SK-N-SH (cell line): ENCODE results near the gene MYO15A. TPM values are rescaled to one million over a fixed set of nuclear protein-coding genes. Genes with fewer than 3 reads are reported as not detected.
A peak's percentile ranks its signal among the peaks of the same experiment; 100 is the strongest.

Experiments
- CTCF ChIA-PET: fragments of 300-600, 350-600 bp; formaldehyde crosslinking; extraction: SDS; loops from one replicate; lab custom pipeline; 2021; lab: Yijun Ruan, JAX
- POLR2A ChIA-PET: fragments of 350-600 bp; sonication (Branson Sonifier 250); formaldehyde crosslinking; extraction: SDS; loops from one replicate; lab custom pipeline; 2020; ENCODE audit warnings: antibody characterized with exemption, inconsistent platforms; lab: Yijun Ruan, JAX
- DNase-seq: peaks from one replicate; pipeline ENCODE4 v3.0.0; 2012
- H2AFZ ChIP-seq: fragments of 200-600 bp; sonication (generic); 2 replicates; pipeline ENCODE4 v1.8.1; 2016; ENCODE audit warnings: antibody characterized with exemption, mild to moderate bottlenecking, low read depth
- H3F3A ChIP-seq: fragments of 200-600 bp; sonication (generic); replicated peaks from 2 replicates; pipeline ENCODE3; 2016; ENCODE audit warnings: antibody characterized with exemption, mild to moderate bottlenecking; ENCODE audit not compliant: insufficient read depth
- H3K27ac ChIP-seq, 2 experiments: fragments of 200-500 bp in 1 of 2; fragments of 200-600 bp in 1 of 2; sonication (Bioruptor generic) in 1 of 2; sonication (generic), shearing (Covaris generic) in 1 of 2; 2 replicates each; pipeline versions ENCODE4 v1.5.1 to v1.6.1; 2014 to 2016; ENCODE audit warnings: low read depth in 2 of 2, inconsistent platforms in 1 of 2, low read length in 1 of 2, mild to moderate bottlenecking in 1 of 2, mixed read lengths in 1 of 2
- H3K27me3 ChIP-seq: fragments of 200-600 bp; sonication (generic), shearing (Covaris generic); 2 replicates; pipeline ENCODE4 v1.6.1; 2016; ENCODE audit warnings: mixed run types; ENCODE audit not compliant: insufficient read depth
- H3K36me3 ChIP-seq, 2 experiments: fragments of 200-500 bp in 1 of 2; fragments of 200-600 bp in 1 of 2; sonication (Bioruptor generic) in 1 of 2; sonication (generic) in 1 of 2; replicated peaks in 1 of 2; 2 replicates each; pipeline versions ENCODE3 to v1.5.1; 2014 to 2016; ENCODE audit warnings: low read length in 1 of 2, mild to moderate bottlenecking in 1 of 2; ENCODE audit not compliant: insufficient read depth in 2 of 2, control insufficient read depth in 1 of 2
- H3K4me1 ChIP-seq, 2 experiments: fragments of 200-500 bp in 1 of 2; fragments of 200-600 bp in 1 of 2; sonication (Bioruptor generic) in 1 of 2; sonication (generic), shearing (Covaris generic) in 1 of 2; 2 replicates each; pipeline versions ENCODE4 v1.5.1 to v1.6.1; 2014 to 2016; ENCODE audit warnings: low read depth in 1 of 2, low read length in 1 of 2, mixed run types in 1 of 2; ENCODE audit not compliant: insufficient read depth in 2 of 2, control insufficient read depth in 1 of 2
- H3K4me2 ChIP-seq: fragments of 200-600 bp; sonication (generic), shearing (Covaris generic); 2 replicates; pipeline ENCODE4 v1.6.1; 2017; ENCODE audit warnings: mixed run types
- H3K4me3 ChIP-seq, 2 experiments: fragments of 200-500 bp in 1 of 2; fragments of 200-600 bp in 1 of 2; sonication (Bioruptor generic) in 1 of 2; sonication (generic), shearing (Covaris generic) in 1 of 2; 2 replicates each; pipeline versions ENCODE4 v1.5.1 to v1.8.1; 2014 to 2016; ENCODE audit warnings: low read depth in 2 of 2, inconsistent platforms in 1 of 2, low read length in 1 of 2, mild to moderate bottlenecking in 1 of 2, mixed read lengths in 1 of 2, moderate library complexity in 1 of 2
- H3K79me2 ChIP-seq: fragments of 200-600 bp; sonication (generic); 2 replicates; pipeline ENCODE4 v1.8.1; 2017; ENCODE audit warnings: mild to moderate bottlenecking; ENCODE audit not compliant: insufficient read depth
- H3K9ac ChIP-seq: fragments of 200-600 bp; sonication (generic); 2 replicates; pipeline ENCODE4 v1.6.1; 2017; ENCODE audit warnings: mixed run types
- H3K9me2 ChIP-seq: fragments of 200-600 bp; sonication (generic); 2 replicates; pipeline ENCODE4 v1.6.1; 2017; ENCODE audit warnings: mixed run types
- H3K9me3 ChIP-seq: fragments of 200-600 bp; sonication (generic); 2 replicates; pipeline ENCODE4 v1.6.1; 2017; ENCODE audit warnings: mixed run types, mild to moderate bottlenecking, moderate library complexity
- H4K20me1 ChIP-seq: fragments of 200-600 bp; sonication (generic); 2 replicates; pipeline ENCODE4 v1.6.1; 2017; ENCODE audit warnings: mild to moderate bottlenecking, mixed run types; ENCODE audit not compliant: insufficient read depth
- EZH2phosphoT487 ChIP-seq: fragments of 200-600 bp; sonication (generic); IDR thresholded peaks from 2 replicates; pipeline ENCODE4 v1.6.1; 2017; ENCODE audit warnings: low read depth, mixed run types, mild to moderate bottlenecking, antibody characterized with exemption, moderate library complexity, borderline replicate concordance
- GABPA ChIP-seq: IDR thresholded peaks from 2 replicates; pipeline ENCODE4 v1.4.0; 2012; ENCODE audit warnings: low read depth, mild to moderate bottlenecking
- GATA2 ChIP-seq: sonication (generic); formaldehyde crosslinking; IDR thresholded peaks from 2 replicates; pipeline ENCODE4 v1.5.0; 2020; ENCODE audit warnings: mild to moderate bottlenecking, missing genetic modification reagents
- NFIC ChIP-seq: IDR thresholded peaks from 2 replicates; pipeline ENCODE4 v1.4.0; 2012; ENCODE audit warnings: borderline replicate concordance
- POLR2AphosphoS5 ChIP-seq: IDR thresholded peaks from 2 replicates; pipeline ENCODE4 v1.6.1; 2012; ENCODE audit warnings: low read depth, low read length
- RAD21 ChIP-seq: IDR thresholded peaks from 2 replicates; pipeline ENCODE4 v1.6.1; 2012; ENCODE audit warnings: mild to moderate bottlenecking, low read length
- RFX5 ChIP-seq: IDR thresholded peaks from 2 replicates; pipeline ENCODE4 v1.6.1; 2012; ENCODE audit warnings: mild to moderate bottlenecking, improper control_type of control experiment, low read length
- TAF1 ChIP-seq: IDR thresholded peaks from 2 replicates; pipeline ENCODE4 v1.6.1; 2012; ENCODE audit warnings: low read depth, mild to moderate bottlenecking, low read length, moderate library complexity, borderline replicate concordance
- TEAD4 ChIP-seq: IDR thresholded peaks from 2 replicates; pipeline ENCODE4 v1.4.0; 2012; ENCODE audit warnings: mild to moderate bottlenecking, borderline replicate concordance; ENCODE audit not compliant: insufficient read depth
- WGBS: methylation state at CpG from one replicate; pipeline ENCODE4 v1.1.6; 2017; ENCODE audit warnings: low lambda C conversion rate; 5-methylcytosine and 5-hydroxymethylcytosine counted together
- polyA plus RNA-seq, 3 experiments: library from polyadenylated mRNA; depleted of rRNA; stranded (reverse); fragments of >200 nt; gene quantifications; 2 replicates each; pipeline ENCODE4 v1.2.3, GENCODE V29; 2012
- TF ChIP-seq, protein P1 (sequence below): IDR thresholded peaks from 2 replicates; pipeline ENCODE4 v1.4.0; 2012; ENCODE audit warnings: low read depth, borderline replicate concordance
- TF ChIP-seq, protein P2 (sequence below): fragments of 200-600 bp; sonication (generic); IDR thresholded peaks from 2 replicates; pipeline ENCODE4 v1.6.1; 2017; ENCODE audit warnings: antibody characterized with exemption, mild to moderate bottlenecking, moderate library complexity

MYO15A gene
- polyA plus RNA-seq, 1 of the 3 experiments (the other 2 are of a cell fraction) = 0.43 TPM

DNA sequence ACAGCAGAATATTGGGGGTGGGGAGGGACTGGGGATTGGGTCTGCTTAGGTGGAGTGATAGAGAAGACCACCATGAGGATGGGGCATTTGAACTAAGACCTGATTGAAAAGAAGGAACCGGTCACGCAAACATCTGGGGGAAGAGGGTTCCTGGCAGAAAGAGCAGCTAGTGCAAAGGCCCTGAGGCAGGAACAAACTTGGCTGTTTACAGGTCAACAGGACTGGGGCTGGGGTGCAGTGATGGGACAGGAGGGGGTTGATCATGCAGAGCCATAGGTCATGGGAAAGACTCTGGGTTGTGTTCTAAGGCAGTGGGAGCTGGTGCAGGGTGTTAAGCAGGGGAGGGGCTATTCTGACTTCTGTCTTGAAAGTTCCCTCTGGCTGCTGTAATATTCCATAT, 18.9 kb upstream of the MYO15A start (continued):
- TF ChIP-seq, protein P1, sequence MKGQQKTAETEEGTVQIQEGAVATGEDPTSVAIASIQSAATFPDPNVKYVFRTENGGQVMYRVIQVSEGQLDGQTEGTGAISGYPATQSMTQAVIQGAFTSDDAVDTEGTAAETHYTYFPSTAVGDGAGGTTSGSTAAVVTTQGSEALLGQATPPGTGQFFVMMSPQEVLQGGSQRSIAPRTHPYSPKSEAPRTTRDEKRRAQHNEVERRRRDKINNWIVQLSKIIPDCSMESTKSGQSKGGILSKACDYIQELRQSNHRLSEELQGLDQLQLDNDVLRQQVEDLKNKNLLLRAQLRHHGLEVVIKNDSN = no peak

DNA sequence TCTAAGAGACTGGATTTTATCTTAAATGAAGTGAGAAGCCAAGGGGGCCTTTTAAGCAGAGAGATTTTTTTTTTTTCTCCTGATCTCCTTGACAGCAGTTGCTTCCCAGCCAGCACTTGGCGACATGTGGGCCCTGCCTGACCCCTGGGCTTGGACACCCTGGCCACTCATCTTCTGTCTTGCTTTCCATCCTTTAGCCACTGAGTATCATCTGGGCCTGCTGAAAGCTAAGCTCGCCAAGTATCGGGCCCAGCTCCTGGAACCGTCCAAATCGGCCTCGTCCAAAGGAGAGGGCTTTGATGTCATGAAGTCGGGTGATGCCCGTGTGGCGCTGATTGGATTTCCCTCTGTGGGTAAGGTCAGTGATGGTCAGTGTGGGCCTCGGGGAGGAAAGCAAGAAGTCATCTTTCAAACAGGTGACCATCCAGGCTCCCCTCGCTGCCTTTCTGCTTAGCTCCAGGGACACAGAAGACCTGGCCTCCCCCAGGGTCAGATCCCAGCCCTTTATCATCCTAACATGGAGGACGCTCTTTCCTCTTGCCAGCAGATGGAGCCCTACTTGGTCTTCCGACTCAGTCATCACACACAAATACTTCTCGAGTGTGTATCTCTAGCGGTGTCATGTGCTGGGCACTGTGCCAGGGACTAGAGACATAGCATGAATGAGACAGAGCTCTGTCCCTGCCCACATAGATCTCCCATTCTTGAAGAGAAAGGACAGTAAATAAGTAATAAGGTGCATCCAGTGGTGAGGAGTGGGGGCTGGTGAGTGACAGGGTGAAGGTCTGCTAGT, 14.7 kb upstream of the MYO15A start:
- Histone ChIP-seq H4K20me1 (0 out of 2 replicates have a peak, but pooled peaks cover 1% of the 10 kb centered on the region), H3K9me3 (no peaks in the 10 kb centered on the region), H3F3A (no peaks in the 10 kb centered on the region), H3K27ac (no peak overlapping the region), H3K9me2 (no peaks in the 10 kb centered on the region), H3K36me3 (peaks cover 31 to 43% of the 10 kb centered on the region in 2 experiments), H3K79me2 (peaks cover 12% of the 10 kb centered on the region; the same call in 1 of the 2 replicates), H3K4me1 (peaks cover 0 to 9% of the 10 kb centered on the region in 2 experiments; a peak in 1 of 4 replicates), H3K4me3 (no peak overlapping the region), H2AFZ (no peak overlapping the region), H3K4me2 (no peak overlapping the region), H3K9ac (no peak overlapping the region), H3K27me3 (no peaks in the 10 kb centered on the region)
- ChIA-PET POLR2A (no interaction called here), CTCF (interaction anchor here (0.8 kb wide), 1 partner anchor 46 kb away, joined by 3 read pairs; no protein-coding TSS in a partner anchor)
- no peak for DNase-seq
- WGBS = 86% methylated on average over 15 of the region's 15 CpGs
- TF ChIP-seq NFIC = peak; percentile 58
- TF ChIP-seq, protein P2, sequence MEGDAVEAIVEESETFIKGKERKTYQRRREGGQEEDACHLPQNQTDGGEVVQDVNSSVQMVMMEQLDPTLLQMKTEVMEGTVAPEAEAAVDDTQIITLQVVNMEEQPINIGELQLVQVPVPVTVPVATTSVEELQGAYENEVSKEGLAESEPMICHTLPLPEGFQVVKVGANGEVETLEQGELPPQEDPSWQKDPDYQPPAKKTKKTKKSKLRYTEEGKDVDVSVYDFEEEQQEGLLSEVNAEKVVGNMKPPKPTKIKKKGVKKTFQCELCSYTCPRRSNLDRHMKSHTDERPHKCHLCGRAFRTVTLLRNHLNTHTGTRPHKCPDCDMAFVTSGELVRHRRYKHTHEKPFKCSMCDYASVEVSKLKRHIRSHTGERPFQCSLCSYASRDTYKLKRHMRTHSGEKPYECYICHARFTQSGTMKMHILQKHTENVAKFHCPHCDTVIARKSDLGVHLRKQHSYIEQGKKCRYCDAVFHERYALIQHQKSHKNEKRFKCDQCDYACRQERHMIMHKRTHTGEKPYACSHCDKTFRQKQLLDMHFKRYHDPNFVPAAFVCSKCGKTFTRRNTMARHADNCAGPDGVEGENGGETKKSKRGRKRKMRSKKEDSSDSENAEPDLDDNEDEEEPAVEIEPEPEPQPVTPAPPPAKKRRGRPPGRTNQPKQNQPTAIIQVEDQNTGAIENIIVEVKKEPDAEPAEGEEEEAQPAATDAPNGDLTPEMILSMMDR = peak; percentile 51
- no peak for TF ChIP-seq EZH2phosphoT487

DNA sequence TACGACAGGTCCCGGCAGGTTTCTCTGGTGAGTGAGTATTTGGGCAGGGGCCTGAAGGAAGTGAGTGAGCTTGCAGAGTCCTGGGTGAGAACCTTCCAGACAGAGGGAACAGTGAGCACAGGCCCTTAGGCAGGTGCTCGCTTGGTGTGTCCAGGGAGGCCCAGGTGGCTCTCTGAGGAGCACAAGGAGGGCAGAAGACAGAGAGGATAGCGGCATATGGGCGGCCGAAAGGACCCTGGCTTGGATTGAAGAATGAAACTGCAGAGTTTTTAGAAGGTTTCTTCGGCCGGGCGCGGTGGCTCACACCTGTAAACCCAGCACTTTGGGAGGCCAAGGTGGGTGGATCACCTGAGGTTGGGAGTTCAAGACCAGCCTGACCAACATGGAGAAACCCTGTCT, 14.1 kb upstream of the MYO15A start:
- peaks cover 6% of the 10 kb centered on the region; the same call in 1 of the 2 replicates for H3K79me2 ChIP-seq
- no peak overlapping the region for H2AFZ ChIP-seq
- ChIA-PET CTCF (no interaction called here), POLR2A (no interaction called here)
- no peaks in the 10 kb centered on the region for H3K27me3 ChIP-seq
- no peak overlapping the region for H3K27ac ChIP-seq
- TF ChIP-seq TEAD4 (no peak), POLR2AphosphoS5 (no peak), TAF1 (no peak), RFX5 (no peak), RAD21 (no peak), GATA2 (CRISPR knock-in tag) (no peak), GABPA (no peak)
- H3K4me1 ChIP-seq = peaks cover 0 to 9% of the 10 kb centered on the region in 2 experiments; a peak in 1 of 4 replicates
- no peaks in the 10 kb centered on the region for H3K9me2 ChIP-seq
- no peaks in the 10 kb centered on the region for H3K9me3 ChIP-seq
- 0 out of 2 replicates have a peak, but pooled peaks cover 4% of the 10 kb centered on the region for H4K20me1 ChIP-seq
- WGBS = 97% methylated on average over 10 of the region's 10 CpGs
- DNase-seq = no peak
- H3K9ac ChIP-seq = no peak overlapping the region
- no peak overlapping the region for H3K4me3 ChIP-seq
- H3F3A ChIP-seq = no peaks in the 10 kb centered on the region
- H3K36me3 ChIP-seq = peaks cover 31 to 49% of the 10 kb centered on the region in 2 experiments
- H3K4me2 ChIP-seq = no peak overlapping the region
